HepG2 (cell line): ENCODE data around the gene PPP1R12B. TPM values are rescaled to one million over a fixed set of nuclear protein-coding genes. Genes with fewer than 3 reads are reported as not detected.

Source experiments
- BRF2 ChIP-seq: sonication (generic); formaldehyde crosslinking; IDR thresholded peaks from 2 replicates; pipeline ENCODE4 v1.8.1; 2022; ENCODE audit warnings: mild to moderate bottlenecking, missing genetic modification reagents
- ELF4 ChIP-seq: sonication (generic); formaldehyde crosslinking; IDR thresholded peaks from 2 replicates; pipeline ENCODE4 v1.5.0; 2020; ENCODE audit warnings: missing genetic modification reagents, mild to moderate bottlenecking, moderate library complexity, borderline replicate concordance
- FOXM1 ChIP-seq: sonication (generic); formaldehyde crosslinking; IDR thresholded peaks from 2 replicates; pipeline ENCODE4 v1.5.0; 2020; ENCODE audit warnings: missing genetic modification reagents
- GPBP1L1 ChIP-seq: sonication (generic); formaldehyde crosslinking; IDR thresholded peaks from 2 replicates; pipeline ENCODE4 v1.5.0; 2020; ENCODE audit warnings: mild to moderate bottlenecking, missing genetic modification reagents
- GTF2F1 ChIP-seq: fragments of 150-350 bp; IDR thresholded peaks from 2 replicates; pipeline ENCODE4 v1.6.1; 2014; ENCODE audit warnings: low read length
- HNF1B ChIP-seq: sonication (generic); formaldehyde crosslinking; IDR thresholded peaks from 2 replicates; pipeline ENCODE4 v1.5.1; 2020; ENCODE audit warnings: mild to moderate bottlenecking, moderate library complexity, missing genetic modification reagents
- ISL2 ChIP-seq: sonication (generic); formaldehyde crosslinking; IDR thresholded peaks from 2 replicates; pipeline ENCODE4 v1.5.0; 2020; ENCODE audit warnings: missing genetic modification reagents
- KDM2A ChIP-seq: sonication (generic); formaldehyde crosslinking; IDR thresholded peaks from 2 replicates; pipeline ENCODE4 v1.4.0; 2020; ENCODE audit warnings: low read depth, missing genetic modification reagents, borderline replicate concordance
- LCORL ChIP-seq, 2 experiments: fragments of 450-650 bp in 1 of 2; sonication (generic) in 1 of 2; formaldehyde crosslinking in 1 of 2; IDR thresholded peaks; 2 replicates each; pipeline versions ENCODE4 v1.5.0 to v1.6.1; 2017 to 2020; ENCODE audit warnings: antibody characterized with exemption in 1 of 2, missing genetic modification reagents in 1 of 2
- RBAK ChIP-seq: sonication (generic); formaldehyde crosslinking; IDR thresholded peaks from 2 replicates; pipeline ENCODE4 v1.5.1; 2020; ENCODE audit warnings: mild to moderate bottlenecking, missing genetic modification reagents
- SMAD1 ChIP-seq: sonication (generic); formaldehyde crosslinking; IDR thresholded peaks from 2 replicates; pipeline ENCODE4 v1.4.0; 2020; ENCODE audit warnings: missing genetic modification reagents, low read depth, mild to moderate bottlenecking, borderline replicate concordance
- SOX5 ChIP-seq: IDR thresholded peaks from 2 replicates; pipeline ENCODE4 v1.6.1; 2016; ENCODE audit warnings: borderline replicate concordance
- TBL1XR1 ChIP-seq: fragments of 150-350 bp; IDR thresholded peaks from 2 replicates; pipeline ENCODE4 v1.6.1; 2014; ENCODE audit warnings: borderline replicate concordance, low read length; ENCODE audit not compliant: partially characterized antibody
- TRAFD1 ChIP-seq: sonication (generic); formaldehyde crosslinking; IDR thresholded peaks from 2 replicates; pipeline ENCODE4 v1.5.1; 2020; ENCODE audit warnings: missing genetic modification reagents, mild to moderate bottlenecking, borderline replicate concordance
- ZBTB21 ChIP-seq: sonication (generic); formaldehyde crosslinking; IDR thresholded peaks from 2 replicates; pipeline ENCODE4 v1.4.0; 2020; ENCODE audit warnings: missing genetic modification reagents
- ZNF160 ChIP-seq: sonication (generic); formaldehyde crosslinking; IDR thresholded peaks from 2 replicates; pipeline ENCODE4 v1.8.0; 2022; ENCODE audit warnings: mild to moderate bottlenecking, inconsistent platforms, missing genetic modification reagents
- ZNF34 ChIP-seq: sonication (generic); formaldehyde crosslinking; IDR thresholded peaks from 2 replicates; pipeline ENCODE4 v1.4.0; 2020; ENCODE audit warnings: mild to moderate bottlenecking, missing genetic modification reagents, borderline replicate concordance
- ZNF660 ChIP-seq: sonication (generic); formaldehyde crosslinking; IDR thresholded peaks from 2 replicates; pipeline ENCODE4 v1.5.1; 2020; ENCODE audit warnings: mild to moderate bottlenecking, low read depth, missing genetic modification reagents, borderline replicate concordance
- ZNF687 ChIP-seq: sonication (generic); formaldehyde crosslinking; IDR thresholded peaks from 2 replicates; pipeline ENCODE4 v1.5.1; 2020; ENCODE audit warnings: mild to moderate bottlenecking, missing genetic modification reagents, moderate library complexity
- polyA plus RNA-seq, 8 experiments: library from polyadenylated mRNA; depleted of rRNA in 3 of 8; stranded (reverse) in 7 of 8; unstranded in 1 of 8; fragments of >200 nt; fragmentation: Illumina TruSeq in 4 of 8; extraction: Trizol in 4 of 8; gene quantifications; 2 replicates each; pipeline versions ENCODE4 v1.2.1 to v1.2.3, GENCODE V29; 2011 to 2016; ENCODE audit warnings: low read depth in 4 of 8, missing spikeins in 1 of 8, mixed read lengths in 1 of 8; ENCODE audit not compliant: insufficient read depth in 1 of 8
- total RNA-seq, 5 experiments: library from RNA; depleted of rRNA; stranded (reverse); fragments of >200 nt; fragmentation: Illumina TruSeq; extraction: Trizol; gene quantifications; 2 replicates each; pipeline ENCODE4 v1.2.3, GENCODE V29; 2016; ENCODE audit warnings: low read depth in 1 of 5

PPP1R12B gene
- total and polyA plus RNA-seq, 2 of the 13 experiments (the other 11 are each of a cell fraction or from before 2014, with no cell fraction given): 12.0 to 13.6 TPM

- no peak for TF ChIP-seq TRAFD1
- TF ChIP-seq LCORL (IDR thresholded peaks at IDR 0.05): no peak
- no peak for TF ChIP-seq LCORL (CRISPR knock-in tag; IDR thresholded peaks at IDR 0.05)
- no peak for TF ChIP-seq GPBP1L1 (CRISPR knock-in tag)
- TF ChIP-seq ZBTB21: no peak; the same call in 1 of the 2 replicates
- no peak for TF ChIP-seq ELF4
- no peak; the same call in 1 of the 2 replicates for TF ChIP-seq ZNF34
- peak; percentile 80 for TF ChIP-seq ISL2 (CRISPR knock-in tag)
- TF ChIP-seq RBAK: no peak
- TF ChIP-seq SMAD1 (CRISPR knock-in tag): peak; percentile 76; the same call in 1 of the 2 replicates
- peak; percentile 88 for TF ChIP-seq ZNF687
- no peak for TF ChIP-seq FOXM1 (CRISPR knock-in tag)
- TF ChIP-seq HNF1B (CRISPR knock-in tag): peak; percentile 79; the same call in 1 of the 2 replicates
- TF ChIP-seq KDM2A (CRISPR knock-in tag): peak; percentile 85
- 0 out of 2 replicates have a peak, but pooled peaks have one; percentile 41 for TF ChIP-seq GTF2F1
- no peak for TF ChIP-seq ZNF660 (CRISPR knock-in tag)
- peak; percentile 22; the same call in 1 of the 2 replicates for TF ChIP-seq SOX5 (CRISPR knock-in tag)
- TF ChIP-seq TBL1XR1: peak; percentile 10
- no peak for TF ChIP-seq BRF2 (CRISPR knock-in tag)
- peak; percentile 69 for TF ChIP-seq ZNF160
These were observed at the start of gene PPP1R12B (continued) for GRCh38 chr1:202348509-202349205.
